ENCODE results near the gene STK32C.

Gene STK32C

GRCh38 chr10:132229834-132230556 is 77.8 kb downstream of the STK32C start:
- no CpG with 5 or more reads among the region's 36 CpGs for WGBS (ENCODE audit: insufficient coverage, insufficient read length)
- H3K27ac ChIP-seq (ENCODE audit: low read length), result no peak overlapping the region
- no peak overlapping the region for H3K4me3 ChIP-seq (ENCODE audit: low read length)
- no peaks in the 10 kb centered on the region for H3K27me3 ChIP-seq (ENCODE audit: control insufficient read depth, insufficient read depth, low read length)
- peaks cover 2% of the 10 kb centered on the region; the same call in 1 of the 2 replicates for H3K36me3 ChIP-seq (ENCODE audit: control insufficient read depth, insufficient read depth, low read length)
- H3K9me3 ChIP-seq (ENCODE audit: control insufficient read depth, insufficient read depth, low read length), result no peaks in the 10 kb centered on the region
- DNase-seq (ENCODE audit: low read depth, low spot score), result no peak
- H3K4me1 ChIP-seq (ENCODE audit: control insufficient read depth, insufficient read depth, low read length), result no peaks in the 10 kb centered on the region; the same call in 1 of the 2 replicates

GRCh38 chr10:132229096-132229495 is 78.7 kb downstream of the STK32C start:
- H3K9me3 ChIP-seq (ENCODE audit: control insufficient read depth, insufficient read depth, low read length), result no peaks in the 10 kb centered on the region
- DNase-seq (ENCODE audit: low read depth, low spot score), result no peak
- no peak overlapping the region for H3K4me3 ChIP-seq (ENCODE audit: low read length)
- peaks cover 2% of the 10 kb centered on the region; the same call in 1 of the 2 replicates for H3K36me3 ChIP-seq (ENCODE audit: control insufficient read depth, insufficient read depth, low read length)
- no peak overlapping the region for H3K27ac ChIP-seq (ENCODE audit: low read length)
- no peaks in the 10 kb centered on the region for H3K27me3 ChIP-seq (ENCODE audit: control insufficient read depth, insufficient read depth, low read length)
- H3K4me1 ChIP-seq (ENCODE audit: control insufficient read depth, insufficient read depth, low read length), result no peaks in the 10 kb centered on the region; the same call in 1 of the 2 replicates
- no CpG with 5 or more reads among the region's 6 CpGs for WGBS (ENCODE audit: insufficient coverage, insufficient read length)

GRCh38 chr10:132228616-132229015 is 79.1 kb downstream of the STK32C start:
- Histone ChIP-seq H3K36me3 (ENCODE audit: control insufficient read depth, insufficient read depth, low read length) (peaks cover 2% of the 10 kb centered on the region; the same call in 1 of the 2 replicates), H3K4me3 (ENCODE audit: low read length) (no peak overlapping the region), H3K9me3 (ENCODE audit: control insufficient read depth, insufficient read depth, low read length) (no peaks in the 10 kb centered on the region), H3K27ac (ENCODE audit: low read length) (no peak overlapping the region), H3K4me1 (ENCODE audit: control insufficient read depth, insufficient read depth, low read length) (no peaks in the 10 kb centered on the region; the same call in 1 of the 2 replicates), H3K27me3 (ENCODE audit: control insufficient read depth, insufficient read depth, low read length) (no peaks in the 10 kb centered on the region)
- WGBS (ENCODE audit: insufficient coverage, insufficient read length), result no CpG with 5 or more reads among the region's 14 CpGs
- DNase-seq (ENCODE audit: low read depth, low spot score), result no peak

- DNase-seq (ENCODE audit: low read depth, low spot score), result no peak
- WGBS (ENCODE audit: insufficient coverage, insufficient read length), result no CpG with 5 or more reads among the region's 29 CpGs
- Histone ChIP-seq H3K27me3 (ENCODE audit: control insufficient read depth, insufficient read depth, low read length) (no peaks in the 10 kb centered on the region), H3K27ac (ENCODE audit: low read length) (no peak overlapping the region), H3K4me3 (ENCODE audit: low read length) (no peak overlapping the region), H3K4me1 (ENCODE audit: control insufficient read depth, insufficient read depth, low read length) (no peaks in the 10 kb centered on the region; the same call in 1 of the 2 replicates), H3K36me3 (ENCODE audit: control insufficient read depth, insufficient read depth, low read length) (peaks cover 2% of the 10 kb centered on the region; the same call in 1 of the 2 replicates), H3K9me3 (ENCODE audit: control insufficient read depth, insufficient read depth, low read length) (no peaks in the 10 kb centered on the region)
Observed at GRCh38 chr10:132227851-132228390, 79.8 kb downstream of the STK32C start.

GRCh38 chr10:132226586-132227405 is 81.0 kb downstream of the STK32C start:
- peaks cover 1% of the 10 kb centered on the region; the same call in 1 of the 2 replicates for H3K4me1 ChIP-seq (ENCODE audit: control insufficient read depth, insufficient read depth, low read length)
- no peak for DNase-seq (ENCODE audit: low read depth, low spot score)
- peaks cover 2% of the 10 kb centered on the region; the same call in 1 of the 2 replicates for H3K36me3 ChIP-seq (ENCODE audit: control insufficient read depth, insufficient read depth, low read length)
- no CpG with 5 or more reads among the region's 27 CpGs for WGBS (ENCODE audit: insufficient coverage, insufficient read length)
- H3K9me3 ChIP-seq (ENCODE audit: control insufficient read depth, insufficient read depth, low read length), result no peaks in the 10 kb centered on the region
- H3K27ac ChIP-seq (ENCODE audit: low read length), result no peak overlapping the region
- H3K4me3 ChIP-seq (ENCODE audit: low read length), result no peak overlapping the region
- no peaks in the 10 kb centered on the region for H3K27me3 ChIP-seq (ENCODE audit: control insufficient read depth, insufficient read depth, low read length)

GRCh38 chr10:132225849-132226205 is 81.9 kb downstream of the STK32C start:
- no peaks in the 10 kb centered on the region for H3K27me3 ChIP-seq (ENCODE audit: control insufficient read depth, insufficient read depth, low read length)
- H3K27ac ChIP-seq (ENCODE audit: low read length), result no peak overlapping the region
- no peaks in the 10 kb centered on the region for H3K9me3 ChIP-seq (ENCODE audit: control insufficient read depth, insufficient read depth, low read length)
- WGBS (ENCODE audit: insufficient coverage, insufficient read length), result no CpG with 5 or more reads among the region's 8 CpGs
- peaks cover 1% of the 10 kb centered on the region; the same call in 1 of the 2 replicates for H3K4me1 ChIP-seq (ENCODE audit: control insufficient read depth, insufficient read depth, low read length)
- no peak overlapping the region for H3K4me3 ChIP-seq (ENCODE audit: low read length)
- DNase-seq (ENCODE audit: low read depth, low spot score), result no peak
- H3K36me3 ChIP-seq (ENCODE audit: control insufficient read depth, insufficient read depth, low read length), result peaks cover 2% of the 10 kb centered on the region; the same call in 1 of the 2 replicates

GRCh38 chr10:132225073-132225848 is 82.5 kb downstream of the STK32C start:
- Histone ChIP-seq H3K4me3 (ENCODE audit: low read length) (no peak overlapping the region), H3K36me3 (ENCODE audit: control insufficient read depth, insufficient read depth, low read length) (peaks cover 2% of the 10 kb centered on the region; the same call in 1 of the 2 replicates), H3K27ac (ENCODE audit: low read length) (no peak overlapping the region), H3K9me3 (ENCODE audit: control insufficient read depth, insufficient read depth, low read length) (no peaks in the 10 kb centered on the region), H3K4me1 (ENCODE audit: control insufficient read depth, insufficient read depth, low read length) (peaks cover 1% of the 10 kb centered on the region; the same call in 1 of the 2 replicates), H3K27me3 (ENCODE audit: control insufficient read depth, insufficient read depth, low read length) (no peaks in the 10 kb centered on the region)
- DNase-seq (ENCODE audit: low read depth, low spot score), result no peak
- no CpG with 5 or more reads among the region's 25 CpGs for WGBS (ENCODE audit: insufficient coverage, insufficient read length)

- WGBS (ENCODE audit: insufficient coverage, insufficient read length), result no CpG with 5 or more reads among the region's 20 CpGs
- DNase-seq (ENCODE audit: low read depth, low spot score), result no peak
Observed at GRCh38 chr10:132224343-132225072, 83.2 kb downstream of the STK32C start.

GRCh38 chr10:132223611-132224342 is 84.0 kb downstream of the STK32C start:
- H3K9me3 ChIP-seq (ENCODE audit: control insufficient read depth, insufficient read depth, low read length), result no peaks in the 10 kb centered on the region
- 0 out of 2 replicates have a peak, but pooled peaks cover 1% of the 10 kb centered on the region for H3K4me1 ChIP-seq (ENCODE audit: control insufficient read depth, insufficient read depth, low read length)
- DNase-seq (ENCODE audit: low read depth, low spot score), result no peak
- no CpG with 5 or more reads among the region's 23 CpGs for WGBS (ENCODE audit: insufficient coverage, insufficient read length)
- no peaks in the 10 kb centered on the region for H3K27me3 ChIP-seq (ENCODE audit: control insufficient read depth, insufficient read depth, low read length)
- H3K4me3 ChIP-seq (ENCODE audit: low read length), result no peak overlapping the region
- H3K36me3 ChIP-seq (ENCODE audit: control insufficient read depth, insufficient read depth, low read length), result no peaks in the 10 kb centered on the region; the same call in 1 of the 2 replicates
- no peak overlapping the region for H3K27ac ChIP-seq (ENCODE audit: low read length)

More at GRCh38 chr10:132224343-132225072, 83.2 kb downstream of the STK32C start:
- 0 out of 2 replicates have a peak, but pooled peaks cover 1% of the 10 kb centered on the region for H3K4me1 ChIP-seq (ENCODE audit: control insufficient read depth, insufficient read depth, low read length)
- H3K27me3 ChIP-seq (ENCODE audit: control insufficient read depth, insufficient read depth, low read length), result no peaks in the 10 kb centered on the region
- no peaks in the 10 kb centered on the region for H3K9me3 ChIP-seq (ENCODE audit: control insufficient read depth, insufficient read depth, low read length)
- no peak overlapping the region for H3K27ac ChIP-seq (ENCODE audit: low read length)
- no peak overlapping the region for H3K4me3 ChIP-seq (ENCODE audit: low read length)
- H3K36me3 ChIP-seq (ENCODE audit: control insufficient read depth, insufficient read depth, low read length), result no peaks in the 10 kb centered on the region; the same call in 1 of the 2 replicates
